HepG2 (cell line): ENCODE measurements around the gene EXOSC6. TPM values are rescaled to one million over a fixed set of nuclear protein-coding genes. Genes with fewer than 3 reads are reported as not detected.

Source experiments
- ATF5 ChIP-seq: sonication (generic); formaldehyde crosslinking; IDR thresholded peaks from 2 replicates; pipeline ENCODE4 v1.4.0; 2020; ENCODE audit warnings: mild to moderate bottlenecking, low read depth, missing genetic modification reagents
- HNF4G ChIP-seq, 2 experiments: sonication (generic) in 1 of 2; formaldehyde crosslinking in 1 of 2; IDR thresholded peaks; 2 replicates each; pipeline versions ENCODE4 v1.4.0 to v1.6.1; 2011 to 2020; ENCODE audit warnings: borderline replicate concordance in 2 of 2, low read depth in 2 of 2, mild to moderate bottlenecking in 2 of 2, low read length in 1 of 2, missing genetic modification reagents in 1 of 2, moderate library complexity in 1 of 2
- KDM2A ChIP-seq: sonication (generic); formaldehyde crosslinking; IDR thresholded peaks from 2 replicates; pipeline ENCODE4 v1.4.0; 2020; ENCODE audit warnings: low read depth, missing genetic modification reagents, borderline replicate concordance
- LCORL ChIP-seq, 2 experiments: fragments of 450-650 bp in 1 of 2; sonication (generic) in 1 of 2; formaldehyde crosslinking in 1 of 2; IDR thresholded peaks; 2 replicates each; pipeline versions ENCODE4 v1.5.0 to v1.6.1; 2017 to 2020; ENCODE audit warnings: antibody characterized with exemption in 1 of 2, missing genetic modification reagents in 1 of 2
- PAWR ChIP-seq: sonication (generic); formaldehyde crosslinking; IDR thresholded peaks from 2 replicates; pipeline ENCODE4 v1.4.0; 2020; ENCODE audit warnings: missing genetic modification reagents, mild to moderate bottlenecking, borderline replicate concordance
- PREB ChIP-seq: sonication (generic); formaldehyde crosslinking; IDR thresholded peaks from 2 replicates; pipeline ENCODE4 v1.4.0; 2020; ENCODE audit warnings: missing genetic modification reagents
- SOX13 ChIP-seq, 3 experiments: fragments of 450-650 bp in 1 of 3; sonication (generic) in 1 of 3; formaldehyde crosslinking in 1 of 3; IDR thresholded peaks in 2 of 3; conservative IDR thresholded peaks in 1 of 3; 2 replicates each; pipeline versions ENCODE4 v1.5.0 to v1.6.1; 2016 to 2020; ENCODE audit warnings: antibody characterized with exemption in 1 of 3, mild to moderate bottlenecking in 1 of 3, missing compliant biosample characterization in 1 of 3, missing genetic modification reagents in 1 of 3, moderate library complexity in 1 of 3
- SP140L ChIP-seq: sonication (generic); formaldehyde crosslinking; IDR thresholded peaks from 2 replicates; pipeline ENCODE4 v1.4.0; 2020; ENCODE audit warnings: missing genetic modification reagents, borderline replicate concordance
- TCF12 ChIP-seq, 2 experiments: fragments of 450-650 bp in 1 of 2; sonication (generic) in 1 of 2; formaldehyde crosslinking in 1 of 2; IDR thresholded peaks; 2 replicates each; pipeline versions ENCODE4 v1.6.1 to v1.8.0; 2017 to 2022; ENCODE audit warnings: antibody characterized with exemption in 1 of 2, mild to moderate bottlenecking in 1 of 2, missing genetic modification reagents in 1 of 2, moderate library complexity in 1 of 2
- TCF7L2 ChIP-seq: IDR thresholded peaks from 2 replicates; pipeline ENCODE4 v1.6.1; 2011; ENCODE audit warnings: mild to moderate bottlenecking, low read depth, low read length, moderate library complexity
- WIZ ChIP-seq: sonication (generic); formaldehyde crosslinking; IDR thresholded peaks from 2 replicates; pipeline ENCODE4 v1.5.1; 2020; ENCODE audit warnings: mild to moderate bottlenecking, missing genetic modification reagents
- ZNF121 ChIP-seq: sonication (generic); formaldehyde crosslinking; IDR thresholded peaks from 2 replicates; pipeline ENCODE4 v1.5.0; 2020; ENCODE audit warnings: mild to moderate bottlenecking, missing genetic modification reagents
- ZNF207 ChIP-seq: fragments of 450-650 bp; IDR thresholded peaks from 2 replicates; pipeline ENCODE4 v1.6.1; 2016; ENCODE audit warnings: antibody characterized with exemption, borderline replicate concordance
- ZNF275 ChIP-seq: sonication (generic); formaldehyde crosslinking; IDR thresholded peaks from 2 replicates; pipeline ENCODE4 v1.8.0; 2022; ENCODE audit warnings: missing genetic modification reagents, mild to moderate bottlenecking, inconsistent platforms, borderline replicate concordance
- ZNF326 ChIP-seq: sonication (generic); formaldehyde crosslinking; IDR thresholded peaks from 2 replicates; pipeline ENCODE4 v1.4.0; 2020; ENCODE audit warnings: missing genetic modification reagents, borderline replicate concordance
- ZNF367 ChIP-seq: sonication (generic); formaldehyde crosslinking; IDR thresholded peaks from 2 replicates; pipeline ENCODE4 v1.4.0; 2020; ENCODE audit warnings: missing genetic modification reagents, borderline replicate concordance
- ZNF512B ChIP-seq: sonication (generic); formaldehyde crosslinking; IDR thresholded peaks from 2 replicates; pipeline ENCODE4 v1.5.1; 2020; ENCODE audit warnings: missing genetic modification reagents, mild to moderate bottlenecking, borderline replicate concordance
- ZNF83 ChIP-seq: sonication (generic); formaldehyde crosslinking; IDR thresholded peaks from 2 replicates; pipeline ENCODE4 v1.4.0; 2020; ENCODE audit warnings: missing genetic modification reagents, mild to moderate bottlenecking, borderline replicate concordance
- polyA plus RNA-seq, 8 experiments: library from polyadenylated mRNA; depleted of rRNA in 3 of 8; stranded (reverse) in 7 of 8; unstranded in 1 of 8; fragments of >200 nt; fragmentation: Illumina TruSeq in 4 of 8; extraction: Trizol in 4 of 8; gene quantifications; 2 replicates each; pipeline versions ENCODE4 v1.2.1 to v1.2.3, GENCODE V29; 2011 to 2016; ENCODE audit warnings: low read depth in 4 of 8, missing spikeins in 1 of 8, mixed read lengths in 1 of 8; ENCODE audit not compliant: insufficient read depth in 1 of 8
- total RNA-seq, 5 experiments: library from RNA; depleted of rRNA; stranded (reverse); fragments of >200 nt; fragmentation: Illumina TruSeq; extraction: Trizol; gene quantifications; 2 replicates each; pipeline ENCODE4 v1.2.3, GENCODE V29; 2016; ENCODE audit warnings: low read depth in 1 of 5

EXOSC6 gene
- total and polyA plus RNA-seq, 2 of the 13 experiments (the other 11 are each of a cell fraction or from before 2014, with no cell fraction given), result 13.1 to 39.9 TPM

- peak; percentile 47; the same call in 1 of the 2 replicates for TF ChIP-seq ZNF121 (CRISPR knock-in tag)
- TF ChIP-seq HNF4G (IDR thresholded peaks at IDR 0.05; ENCODE audit: borderline replicate concordance, low read depth, low read length), result no peak
- peak; percentile 66; the same call in 1 of the 2 replicates for TF ChIP-seq HNF4G (CRISPR knock-in tag; IDR thresholded peaks at IDR 0.05; ENCODE audit: borderline replicate concordance, low read depth)
- peak; percentile 45; the same call in 1 of the 2 replicates for TF ChIP-seq SOX13 (IDR thresholded peaks at IDR 0.05)
- peak in 1 of 2 experiments; percentile 47; a peak in 1 of 4 replicates for TF ChIP-seq SOX13 (CRISPR knock-in tag; conservative IDR thresholded peaks at IDR 0.05 in 1 of 2, IDR thresholded peaks at IDR 0.05 in 1 of 2)
- 0 out of 2 replicates have a peak, but pooled peaks have one; percentile 72 for TF ChIP-seq KDM2A (CRISPR knock-in tag)
- no peak for TF ChIP-seq ZNF512B (CRISPR knock-in tag)
- no peak for TF ChIP-seq ZNF207
- TF ChIP-seq PAWR, result no peak
- TF ChIP-seq PREB (CRISPR knock-in tag), result no peak
- peak; percentile 22; the same call in 1 of the 2 replicates for TF ChIP-seq LCORL (IDR thresholded peaks at IDR 0.05)
- no peak for TF ChIP-seq LCORL (CRISPR knock-in tag; IDR thresholded peaks at IDR 0.05)
- TF ChIP-seq WIZ (CRISPR knock-in tag), result peak; percentile 89
- peak; percentile 39; the same call in 1 of the 2 replicates for TF ChIP-seq ZNF275 (CRISPR knock-in tag)
- TF ChIP-seq SP140L (CRISPR knock-in tag), result no peak; the same call in 1 of the 2 replicates
- peak; percentile 95 for TF ChIP-seq ATF5 (CRISPR knock-in tag)
- TF ChIP-seq ZNF367 (CRISPR knock-in tag), result peak; percentile 65; the same call in 1 of the 2 replicates
- TF ChIP-seq TCF7L2, result no peak
- TF ChIP-seq TCF12 (IDR thresholded peaks at IDR 0.05), result no peak
- peak; percentile 60 for TF ChIP-seq TCF12 (CRISPR knock-in tag; IDR thresholded peaks at IDR 0.05)
- peak; percentile 75; the same call in 1 of the 2 replicates for TF ChIP-seq ZNF83
- no peak for TF ChIP-seq ZNF326 (CRISPR knock-in tag)
These were observed 37.7 kb upstream of the EXOSC6 start, which contains the start of gene AARS1 (continued) for GRCh38 chr16:70289229-70290094.
